ENCODE data around the gene SLC25A11. TPM values are rescaled to one million over a fixed set of nuclear protein-coding genes. Genes with fewer than 3 reads are reported as not detected.
A peak's percentile ranks its signal among the peaks of the same experiment; 100 is the strongest.

The SLC25A11 gene
- total and polyA plus RNA-seq, 8 donors: 38.4 to 70.5 (median 47.6) TPM

DNA sequence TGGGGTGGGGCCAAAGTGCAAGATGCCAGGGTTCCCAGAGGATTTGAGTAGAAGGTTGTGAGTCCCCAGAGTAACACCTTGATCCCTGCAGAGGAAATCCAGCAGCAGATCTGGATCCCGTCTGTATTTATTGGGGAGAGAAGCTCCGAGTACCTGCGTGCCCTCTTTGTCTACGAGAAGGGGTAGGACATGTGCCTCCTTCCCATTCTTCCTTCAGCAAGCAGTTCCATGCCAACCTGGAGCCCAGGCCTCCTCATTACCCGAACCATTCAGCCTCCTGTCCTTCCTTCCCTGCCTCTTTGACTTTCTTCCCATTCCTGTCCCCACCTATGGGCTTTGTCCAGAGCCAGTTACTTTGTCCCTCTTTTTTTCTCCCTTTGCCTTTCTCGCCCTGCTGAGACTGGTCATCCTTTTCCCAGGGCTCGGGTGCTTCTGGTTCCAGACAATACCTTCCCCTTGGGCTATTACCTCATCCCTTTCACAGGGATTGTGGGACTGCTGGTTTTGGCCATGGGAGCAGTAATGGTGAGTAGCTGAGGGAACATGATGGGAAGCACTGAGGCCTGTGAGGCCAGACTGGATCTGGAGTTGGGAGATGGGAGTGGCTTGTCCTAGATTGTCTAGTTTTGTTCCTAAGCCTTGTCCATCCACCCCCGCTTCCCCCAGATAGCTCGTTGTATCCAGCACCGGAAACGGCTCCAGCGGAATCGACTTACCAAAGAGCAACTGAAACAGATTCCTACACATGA, 3.1 kb upstream of the SLC25A11 start:
- Histone ChIP-seq H3K27ac (peak overlapping the region in 1 of 2 donors; percentile 100), H3K4me1 (peaks cover 39 to 78% of the 10 kb centered on the region in 2 donors), H3K9me3 (no peaks in the 10 kb centered on the region), H3K27me3 (no peaks in the 10 kb centered on the region), H3K4me3 (peak overlapping the region in 1 of 2 donors; percentile 100), H3K36me3 (peaks cover 0 to 59% of the 10 kb centered on the region in 2 donors)
- TF ChIP-seq CTCF (IDR thresholded peaks at IDR 0.05): no peak
- intact Hi-C loops (cut with DNase I): no loop called here
- ATAC-seq (no peak), DNase-seq (peak in 1 of 4 donors; percentile 24)

DNA sequence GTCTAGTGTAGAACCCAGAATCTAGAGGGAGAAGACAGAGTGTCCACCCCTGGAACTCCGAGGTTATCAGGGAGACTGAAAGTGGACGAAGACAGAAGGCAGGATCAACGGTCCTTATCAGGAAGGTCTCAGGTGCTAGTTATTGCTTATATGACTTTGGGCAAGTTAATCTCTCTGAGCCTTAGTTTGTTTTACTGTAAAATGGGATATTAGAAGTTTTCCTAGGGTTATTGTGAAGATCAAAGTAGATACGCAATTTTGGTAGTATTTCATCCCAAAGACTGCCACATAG, 1.4 kb upstream of the SLC25A11 start:
- intact Hi-C loops (cut with DNase I): no loop called here
- no peak for TF ChIP-seq CTCF (IDR thresholded peaks at IDR 0.05)
- H3K36me3 ChIP-seq: peaks cover 0 to 64% of the 10 kb centered on the region in 2 donors

DNA sequence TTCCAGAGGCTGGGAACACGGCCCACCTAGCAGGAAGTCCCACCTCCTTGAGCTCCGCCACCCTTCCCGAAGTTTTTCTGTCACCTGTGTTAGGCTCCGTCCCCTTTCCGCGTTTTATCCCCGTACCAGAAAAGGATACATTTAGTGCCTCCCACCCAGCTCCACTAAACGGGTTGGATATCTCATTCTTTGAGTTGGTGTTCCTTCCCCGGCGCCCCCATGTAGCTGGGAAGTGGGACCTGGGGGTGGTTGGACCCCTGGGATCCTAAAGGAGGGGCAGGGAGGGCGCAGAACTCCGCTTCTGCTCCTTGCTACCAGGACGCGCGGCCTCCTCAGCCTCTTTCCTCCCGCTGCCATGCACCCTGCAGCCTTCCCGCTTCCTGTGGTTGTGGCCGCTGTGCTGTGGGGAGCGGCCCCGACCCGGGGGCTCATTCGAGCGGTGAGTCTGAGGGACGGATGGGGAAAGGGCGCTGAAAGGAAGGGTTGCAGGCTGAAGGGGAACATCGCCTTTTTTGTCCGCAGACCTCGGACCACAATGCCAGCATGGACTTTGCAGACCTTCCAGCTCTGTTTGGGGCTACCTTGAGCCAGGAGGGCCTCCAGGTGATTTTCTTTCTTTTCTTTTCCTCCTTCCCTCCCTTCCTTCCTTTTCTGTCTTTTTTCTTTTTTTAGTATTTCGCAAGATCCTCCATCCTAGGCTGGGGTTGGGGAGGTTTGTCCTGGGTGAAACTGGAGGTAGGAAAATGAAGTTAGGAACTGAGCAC, 891 bp upstream of the SLC25A11 start:
- Histone ChIP-seq H3K4me1 (peaks cover 28 to 66% of the 10 kb centered on the region in 2 donors), H3K27me3 (no peaks in the 10 kb centered on the region), H3K36me3 (peaks cover 0 to 62% of the 10 kb centered on the region in 2 donors), H3K9me3 (no peaks in the 10 kb centered on the region), H3K27ac (peak overlapping the region; percentile 96 to 97), H3K4me3 (peak overlapping the region; percentile 77 to 93)
- TF ChIP-seq CTCF (IDR thresholded peaks at IDR 0.05): no peak
- DNase-seq (peak in 2 of 4 donors; percentile 84), ATAC-seq (peak; percentile 77)
- intact Hi-C loops (cut with DNase I): no loop called here

More for the DNA sequence above, 1.4 kb upstream of the SLC25A11 start:
- Histone ChIP-seq H3K27ac (peak overlapping the region in 1 of 2 donors; percentile 97), H3K4me3 (peak overlapping the region; percentile 77 to 93), H3K4me1 (peaks cover 34 to 71% of the 10 kb centered on the region in 2 donors), H3K9me3 (no peaks in the 10 kb centered on the region), H3K27me3 (no peaks in the 10 kb centered on the region)
- DNase-seq: no peak
- no peak for ATAC-seq

DNA sequence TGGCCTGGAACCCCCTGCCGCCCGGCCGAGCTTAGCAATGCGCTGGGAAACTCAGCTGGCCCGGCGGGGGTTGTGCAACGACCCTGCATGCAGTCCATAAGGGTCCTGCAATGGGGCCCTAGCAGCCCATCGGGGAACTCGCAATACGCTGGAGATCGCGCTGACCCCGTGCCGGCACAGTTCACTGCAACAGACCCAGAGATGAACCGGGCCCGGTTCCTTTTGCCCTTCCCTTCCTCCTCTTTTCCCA, 375 bp downstream of the SLC25A11 start:
- Histone ChIP-seq H3K36me3 (peaks cover 0 to 50% of the 10 kb centered on the region in 2 donors), H3K4me3 (peak overlapping the region; percentile 77 to 93), H3K27ac (peak overlapping the region; percentile 96 to 97), H3K9me3 (no peaks in the 10 kb centered on the region), H3K27me3 (no peaks in the 10 kb centered on the region), H3K4me1 (peaks cover 19 to 55% of the 10 kb centered on the region in 2 donors)
- ATAC-seq (no peak), DNase-seq (peak in 1 of 4 donors; percentile 85)
- intact Hi-C loops (cut with DNase I): no loop called here
- TF ChIP-seq CTCF (IDR thresholded peaks at IDR 0.05): no peak
